ENCODE data around the gene PSMB1. TPM values are rescaled to one million over a fixed set of nuclear protein-coding genes. Genes with fewer than 3 reads are reported as not detected.
A peak's percentile ranks its signal among the peaks of the same experiment; 100 is the strongest.

Gene PSMB1
- total and polyA plus RNA-seq, 9 of the 15 experiments (the other 6 are each of a cell fraction or from before 2014, with no cell fraction given) = 447 to 2,953 (median 884) TPM

DNA sequence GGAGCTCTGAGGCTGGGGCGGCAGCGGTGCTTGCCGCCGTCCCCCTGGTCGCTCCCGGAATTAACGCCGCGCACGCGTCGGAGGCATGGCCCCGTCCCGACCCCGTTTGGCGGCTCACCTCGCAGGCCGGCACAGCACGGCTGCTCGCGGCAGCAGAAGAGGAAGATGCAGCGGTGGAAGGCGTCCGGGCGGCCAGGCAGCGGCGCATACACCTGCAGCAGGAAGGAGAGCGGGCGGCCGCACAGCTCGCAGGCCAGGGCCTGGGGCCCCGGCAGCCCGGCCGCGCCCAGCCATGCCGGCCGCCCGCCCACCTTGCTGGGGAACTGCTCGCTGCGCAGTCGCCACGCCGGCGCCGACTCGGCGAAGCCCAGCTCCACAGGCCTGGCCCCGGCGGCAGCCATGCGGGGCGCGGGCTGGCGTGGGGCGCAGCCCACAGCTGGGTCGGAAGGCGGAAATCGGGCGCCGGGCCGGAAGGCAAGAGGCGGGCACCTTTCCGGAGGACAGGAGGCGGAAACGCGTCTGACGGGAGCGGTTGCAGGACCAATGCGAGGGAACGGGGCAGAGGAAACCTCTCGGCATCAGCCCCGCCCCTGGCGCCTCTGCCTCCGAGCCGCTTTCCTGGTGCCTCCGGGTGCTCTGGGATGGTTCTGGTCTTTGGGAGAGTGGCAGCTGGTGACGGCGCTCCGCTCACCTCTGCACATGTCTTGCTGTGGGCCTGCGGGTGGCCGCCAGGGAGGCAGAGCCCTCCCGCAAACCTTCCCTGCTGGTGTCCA is 31.3 kb upstream of the PSMB1 start, which contains the start of gene PDCD2 (continued):
- TF ChIP-seq CREB1 (IDR thresholded peaks at IDR 0.05) = peak; percentile 78
- peak; percentile 72; the same call in 1 of the 2 replicates for TF ChIP-seq CREB1 (CRISPR knock-in tag; IDR thresholded peaks at IDR 0.05)
- TF ChIP-seq NFATC3 (IDR thresholded peaks at IDR 0.05) = no peak
- TF ChIP-seq CCNT2 (IDR thresholded peaks at IDR 0.05; ENCODE audit: borderline replicate concordance, extremely low read depth, insufficient read length, low read depth, low read length) = peak; percentile 84
- TF ChIP-seq POLR2AphosphoS2 (IDR thresholded peaks at IDR 0.05; ENCODE audit: low read length) = no peak; the same call in 1 of the 2 replicates
- no peak for TF ChIP-seq ZNF184 (CRISPR knock-in tag; IDR thresholded peaks at IDR 0.05)
- TF ChIP-seq MAFG (tag; conservative IDR thresholded peaks at IDR 0.05) = no peak
- no peak for TF ChIP-seq ZNF23 (CRISPR knock-in tag; IDR thresholded peaks at IDR 0.05)
- TF ChIP-seq, protein P1, sequence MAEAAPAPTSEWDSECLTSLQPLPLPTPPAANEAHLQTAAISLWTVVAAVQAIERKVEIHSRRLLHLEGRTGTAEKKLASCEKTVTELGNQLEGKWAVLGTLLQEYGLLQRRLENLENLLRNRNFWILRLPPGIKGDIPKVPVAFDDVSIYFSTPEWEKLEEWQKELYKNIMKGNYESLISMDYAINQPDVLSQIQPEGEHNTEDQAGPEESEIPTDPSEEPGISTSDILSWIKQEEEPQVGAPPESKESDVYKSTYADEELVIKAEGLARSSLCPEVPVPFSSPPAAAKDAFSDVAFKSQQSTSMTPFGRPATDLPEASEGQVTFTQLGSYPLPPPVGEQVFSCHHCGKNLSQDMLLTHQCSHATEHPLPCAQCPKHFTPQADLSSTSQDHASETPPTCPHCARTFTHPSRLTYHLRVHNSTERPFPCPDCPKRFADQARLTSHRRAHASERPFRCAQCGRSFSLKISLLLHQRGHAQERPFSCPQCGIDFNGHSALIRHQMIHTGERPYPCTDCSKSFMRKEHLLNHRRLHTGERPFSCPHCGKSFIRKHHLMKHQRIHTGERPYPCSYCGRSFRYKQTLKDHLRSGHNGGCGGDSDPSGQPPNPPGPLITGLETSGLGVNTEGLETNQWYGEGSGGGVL (CRISPR knock-in tag; IDR thresholded peaks at IDR 0.05) = no peak
- no peak for TF ChIP-seq SRSF3 (IDR thresholded peaks at IDR 0.05; ENCODE audit: insufficient read depth, low read length)
- TF ChIP-seq ZNF121 (CRISPR knock-in tag; conservative IDR thresholded peaks at IDR 0.05) = peak; percentile 45; the same call in 1 of the 2 replicates
- TF ChIP-seq KLF1 (tag; IDR thresholded peaks at IDR 0.05) = peak; percentile 69; the same call in 1 of the 2 replicates
- TF ChIP-seq ZNF431 (CRISPR knock-in tag; IDR thresholded peaks at IDR 0.05) = no peak
- no peak; the same call in 1 of the 2 replicates for TF ChIP-seq KAT7 (CRISPR knock-in tag; IDR thresholded peaks at IDR 0.05; ENCODE audit: borderline replicate concordance)
- TF ChIP-seq, protein P2, sequence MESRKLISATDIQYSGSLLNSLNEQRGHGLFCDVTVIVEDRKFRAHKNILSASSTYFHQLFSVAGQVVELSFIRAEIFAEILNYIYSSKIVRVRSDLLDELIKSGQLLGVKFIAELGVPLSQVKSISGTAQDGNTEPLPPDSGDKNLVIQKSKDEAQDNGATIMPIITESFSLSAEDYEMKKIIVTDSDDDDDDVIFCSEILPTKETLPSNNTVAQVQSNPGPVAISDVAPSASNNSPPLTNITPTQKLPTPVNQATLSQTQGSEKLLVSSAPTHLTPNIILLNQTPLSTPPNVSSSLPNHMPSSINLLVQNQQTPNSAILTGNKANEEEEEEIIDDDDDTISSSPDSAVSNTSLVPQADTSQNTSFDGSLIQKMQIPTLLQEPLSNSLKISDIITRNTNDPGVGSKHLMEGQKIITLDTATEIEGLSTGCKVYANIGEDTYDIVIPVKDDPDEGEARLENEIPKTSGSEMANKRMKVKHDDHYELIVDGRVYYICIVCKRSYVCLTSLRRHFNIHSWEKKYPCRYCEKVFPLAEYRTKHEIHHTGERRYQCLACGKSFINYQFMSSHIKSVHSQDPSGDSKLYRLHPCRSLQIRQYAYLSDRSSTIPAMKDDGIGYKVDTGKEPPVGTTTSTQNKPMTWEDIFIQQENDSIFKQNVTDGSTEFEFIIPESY (CRISPR knock-in tag; IDR thresholded peaks at IDR 0.05) = peak; percentile 31; the same call in 1 of the 2 replicates
- TF ChIP-seq, protein P3, sequence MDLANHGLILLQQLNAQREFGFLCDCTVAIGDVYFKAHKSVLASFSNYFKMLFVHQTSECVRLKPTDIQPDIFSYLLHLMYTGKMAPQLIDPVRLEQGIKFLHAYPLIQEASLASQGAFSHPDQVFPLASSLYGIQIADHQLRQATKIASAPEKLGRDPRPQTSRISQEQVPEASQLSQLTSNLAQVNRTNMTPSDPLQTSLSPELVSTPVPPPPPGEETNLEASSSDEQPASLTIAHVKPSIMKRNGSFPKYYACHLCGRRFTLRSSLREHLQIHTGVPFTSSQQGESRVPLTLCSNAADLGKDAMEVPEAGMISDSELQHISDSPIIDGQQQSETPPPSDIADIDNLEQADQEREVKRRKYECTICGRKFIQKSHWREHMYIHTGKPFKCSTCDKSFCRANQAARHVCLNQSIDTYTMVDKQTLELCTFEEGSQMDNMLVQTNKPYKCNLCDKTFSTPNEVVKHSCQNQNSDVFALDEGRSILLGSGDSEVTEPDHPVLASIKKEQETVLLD (IDR thresholded peaks at IDR 0.05) = no peak
- no peak for TF ChIP-seq ZNF75A (CRISPR knock-in tag; IDR thresholded peaks at IDR 0.05)
- TF ChIP-seq, protein P4, sequence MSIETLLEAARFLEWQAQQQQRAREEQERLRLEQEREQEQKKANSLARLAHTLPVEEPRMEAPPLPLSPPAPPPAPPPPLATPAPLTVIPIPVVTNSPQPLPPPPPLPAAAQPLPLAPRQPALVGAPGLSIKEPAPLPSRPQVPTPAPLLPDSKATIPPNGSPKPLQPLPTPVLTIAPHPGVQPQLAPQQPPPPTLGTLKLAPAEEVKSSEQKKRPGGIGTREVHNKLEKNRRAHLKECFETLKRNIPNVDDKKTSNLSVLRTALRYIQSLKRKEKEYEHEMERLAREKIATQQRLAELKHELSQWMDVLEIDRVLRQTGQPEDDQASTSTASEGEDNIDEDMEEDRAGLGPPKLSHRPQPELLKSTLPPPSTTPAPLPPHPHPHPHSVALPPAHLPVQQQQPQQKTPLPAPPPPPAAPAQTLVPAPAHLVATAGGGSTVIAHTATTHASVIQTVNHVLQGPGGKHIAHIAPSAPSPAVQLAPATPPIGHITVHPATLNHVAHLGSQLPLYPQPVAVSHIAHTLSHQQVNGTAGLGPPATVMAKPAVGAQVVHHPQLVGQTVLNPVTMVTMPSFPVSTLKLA (conservative IDR thresholded peaks at IDR 0.05) = peak; percentile 28 to 80; a peak in 3 of 4 replicates
- peak; percentile 92 for TF ChIP-seq SIN3B (IDR thresholded peaks at IDR 0.05; ENCODE audit: low read depth)
- no peak for TF ChIP-seq RBM15 (IDR thresholded peaks at IDR 0.05; ENCODE audit: insufficient read depth, low read length)
- TF ChIP-seq MTA3 (IDR thresholded peaks at IDR 0.05; ENCODE audit: borderline replicate concordance) = peak; percentile 67
- no peak for TF ChIP-seq ZZZ3 (IDR thresholded peaks at IDR 0.05)

Measured in K562 (cell line).